HG03196 (cell line): Measurements from ENCODE around the gene IL31RA.

ENCODE experiments used
- ATAC-seq: cut with Tn5 transposase; IDR thresholded peaks from one replicate; pipeline ENCODE4 v1.9.1; 2021; ENCODE audit not compliant: unreplicated experiment

The IL31RA gene

GRCh38 chr5:55900776-55901175 lies 49.6 kb downstream of the IL31RA start:
- ATAC-seq: no peak

- ATAC-seq: no peak
These were observed 51.5 kb downstream of the IL31RA start for GRCh38 chr5:55902696-55903095.

- ATAC-seq: peak; percentile 78
These were observed 52.1 kb downstream of the IL31RA start for GRCh38 chr5:55903121-55903701.

- ATAC-seq: no peak
These were observed 53.0 kb downstream of the IL31RA start for GRCh38 chr5:55904152-55904551.

- ATAC-seq: no peak
These were observed 54.1 kb downstream of the IL31RA start for GRCh38 chr5:55905251-55905650.

- no peak for ATAC-seq
These were observed 56.8 kb downstream of the IL31RA start for GRCh38 chr5:55907927-55908326.

GRCh38 chr5:55908804-55909203 lies 57.6 kb downstream of the IL31RA start:
- no peak for ATAC-seq

- no peak for ATAC-seq
These were observed 60.9 kb downstream of the IL31RA start for GRCh38 chr5:55911784-55912653.

- peak; percentile 92 for ATAC-seq
These were observed 62.6 kb downstream of the IL31RA start for GRCh38 chr5:55913466-55914413.

- ATAC-seq: no peak
These were observed 63.8 kb downstream of the IL31RA start for GRCh38 chr5:55914971-55915370.

- no peak for ATAC-seq
These were observed 64.6 kb downstream of the IL31RA start for GRCh38 chr5:55915783-55916182.

GRCh38 chr5:55916986-55917385 lies 65.8 kb downstream of the IL31RA start:
- ATAC-seq: no peak

GRCh38 chr5:55917402-55918086 lies 66.4 kb downstream of the IL31RA start:
- no peak for ATAC-seq

- ATAC-seq: no peak
These were observed 67.2 kb downstream of the IL31RA start for GRCh38 chr5:55918087-55919035.

- ATAC-seq: no peak
These were observed 68.5 kb downstream of the IL31RA start for GRCh38 chr5:55919625-55920024.

- no peak for ATAC-seq
These were observed 69.6 kb downstream of the IL31RA start for GRCh38 chr5:55920784-55921183.

- ATAC-seq: no peak
These were observed 70.5 kb downstream of the IL31RA start for GRCh38 chr5:55921617-55922016.

- ATAC-seq: no peak
These were observed 72.1 kb downstream of the IL31RA start for GRCh38 chr5:55923177-55923771.

GRCh38 chr5:55923865-55924500 lies 72.8 kb downstream of the IL31RA start:
- no peak for ATAC-seq
